Activated T-helper 1 cell treated with anti-CD3 and anti-CD28 coated beads, Interleukin-2, amount 50 U/mL, for 16 hours (primary cell): Measurements from ENCODE around the gene SIVA1.

Experiments used
- DNase-seq, 2 donors: peaks; one replicate each; pipeline ENCODE4 v3.0.0-alpha.2; 2020; ENCODE audit warnings: low read depth in 1 of 2, low spot score in 1 of 2

SIVA1 gene

DNA sequence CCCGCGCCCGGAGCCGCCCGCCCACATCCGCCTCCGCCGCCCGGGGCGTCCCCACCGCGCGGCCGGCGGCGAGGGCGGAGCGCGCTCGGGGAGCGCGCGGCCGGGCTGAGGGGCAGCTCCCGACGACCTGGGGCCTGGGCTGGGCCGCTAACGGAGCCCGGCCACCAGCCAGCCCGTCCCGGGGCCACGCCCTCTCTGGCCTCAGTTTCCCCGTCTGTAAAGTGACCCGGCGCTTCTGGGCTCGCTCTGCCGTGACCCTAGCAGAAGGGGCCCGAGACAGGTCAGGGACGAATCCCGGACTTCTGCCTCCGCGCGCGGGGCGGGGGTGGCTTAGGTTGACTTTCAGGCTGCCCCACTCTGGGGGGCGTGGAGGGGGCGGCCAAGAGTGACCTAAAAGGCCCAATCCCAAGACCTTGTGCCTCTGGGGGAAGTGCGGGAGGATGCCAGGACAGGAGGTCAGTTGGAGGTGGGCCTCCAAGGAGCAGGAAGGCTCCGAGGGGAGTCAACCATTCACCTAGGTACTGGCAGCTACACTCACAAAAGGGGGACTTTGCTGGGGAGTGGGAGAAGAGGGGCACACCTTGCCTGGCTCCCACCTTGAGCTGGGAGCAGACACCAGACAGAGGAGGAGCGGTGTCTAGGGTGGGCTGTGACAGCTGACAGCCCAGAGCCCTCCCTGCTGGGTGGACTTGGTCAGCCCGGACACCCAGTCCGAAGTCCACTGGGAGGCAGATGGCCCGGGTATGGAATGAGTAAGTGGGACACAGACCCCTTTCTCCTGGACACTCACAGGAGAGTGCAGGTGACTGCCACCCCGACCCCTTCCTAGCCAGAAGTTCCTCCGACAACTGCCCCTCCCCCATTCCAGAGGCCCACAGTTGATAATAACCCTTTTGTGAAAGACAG, 43.1 kb downstream of the SIVA1 start:
- peak; percentile 32 to 47 for DNase-seq

- DNase-seq: no peak
These were observed 43.7 kb downstream of the SIVA1 start for GRCh38 chr14:104796687-104797081.

GRCh38 chr14:104797115-104798044, 44.4 kb downstream of the SIVA1 start:
- DNase-seq: no peak

GRCh38 chr14:104798300-104799243, 45.6 kb downstream of the SIVA1 start:
- no peak for DNase-seq

DNA sequence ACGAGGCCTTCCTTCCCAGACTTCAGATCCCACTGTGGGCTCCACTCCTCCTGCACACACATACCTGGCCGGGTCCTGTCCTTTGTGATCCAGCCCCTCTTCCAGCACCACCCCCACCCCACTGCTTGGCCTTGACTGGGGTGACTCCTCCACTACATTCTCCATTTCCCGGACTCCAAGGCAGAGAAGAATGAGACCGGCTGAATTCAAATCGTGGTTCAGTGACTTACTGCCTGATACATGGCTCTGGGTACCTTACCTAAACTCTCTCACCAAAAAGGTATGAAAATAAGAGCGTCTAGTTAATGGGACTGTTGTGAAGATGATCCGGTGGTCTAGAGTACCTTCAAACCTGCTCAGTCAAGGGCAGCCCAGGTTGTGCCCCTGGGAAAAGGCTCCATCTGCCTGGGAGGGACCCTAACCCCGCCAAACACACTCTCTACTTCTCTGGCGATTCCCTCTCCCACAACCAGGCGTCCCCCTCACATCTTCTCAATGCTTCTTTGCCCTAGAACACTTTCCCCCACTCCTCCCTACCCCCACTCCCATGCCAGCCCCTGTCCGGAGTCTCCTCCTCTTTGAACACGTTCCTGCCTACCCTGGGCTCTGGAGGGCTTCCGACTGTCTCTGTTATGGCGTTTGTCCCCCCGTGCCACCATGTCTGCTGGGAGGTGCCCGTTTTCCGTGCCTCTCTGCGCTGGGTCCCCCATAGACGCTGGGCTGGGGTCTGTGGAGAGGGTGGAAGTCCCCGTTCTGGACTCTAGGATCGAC, 46.5 kb downstream of the SIVA1 start:
- DNase-seq: no peak

- DNase-seq: peak; percentile 64 to 74
These were observed 47.2 kb downstream of the SIVA1 start for GRCh38 chr14:104800015-104800770.

GRCh38 chr14:104800771-104801519, 48.0 kb downstream of the SIVA1 start, which contains the start of gene ZBTB42:
Gene ZBTB42, plus strand, starts transcription at chr14:104801101. Its CDS starts 97 bp downstream, at chr14:104801198.
- DNase-seq: peak; percentile 44 to 48

DNA sequence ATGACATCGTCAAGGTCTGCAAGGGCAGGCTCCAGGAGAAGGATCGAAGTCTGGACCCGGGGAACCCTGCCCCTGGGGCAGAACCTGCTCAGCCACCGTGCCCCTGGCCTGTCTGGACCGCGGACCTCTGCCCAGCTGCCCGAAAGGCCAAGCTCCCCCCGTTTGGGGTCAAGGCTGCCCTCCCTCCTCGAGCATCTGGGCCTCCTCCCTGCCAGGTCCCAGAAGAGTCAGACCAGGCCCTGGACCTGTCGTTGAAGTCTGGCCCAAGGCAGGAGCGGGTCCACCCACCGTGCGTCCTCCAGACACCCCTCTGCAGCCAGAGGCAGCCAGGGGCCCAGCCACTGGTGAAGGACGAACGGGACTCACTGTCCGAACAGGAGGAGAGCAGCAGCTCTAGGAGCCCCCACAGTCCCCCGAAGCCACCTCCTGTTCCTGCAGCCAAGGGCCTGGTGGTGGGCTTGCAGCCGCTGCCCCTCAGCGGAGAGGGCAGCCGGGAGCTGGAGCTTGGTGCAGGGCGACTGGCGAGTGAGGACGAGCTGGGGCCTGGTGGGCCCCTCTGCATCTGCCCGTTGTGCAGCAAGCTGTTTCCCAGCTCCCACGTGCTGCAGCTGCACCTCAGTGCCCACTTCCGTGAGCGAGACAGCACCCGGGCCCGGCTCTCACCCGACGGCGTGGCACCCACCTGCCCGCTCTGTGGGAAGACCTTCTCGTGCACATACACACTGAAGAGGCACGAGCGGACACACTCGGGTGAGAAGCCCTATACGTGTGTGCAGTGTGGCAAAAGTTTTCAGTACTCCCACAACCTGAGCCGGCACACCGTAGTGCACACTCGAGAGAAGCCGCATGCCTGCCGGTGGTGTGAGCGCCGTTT, 48.8 kb downstream of the SIVA1 start:
- DNase-seq: no peak

GRCh38 chr14:104802394-104803184, 49.6 kb downstream of the SIVA1 start:
- no peak for DNase-seq

DNA sequence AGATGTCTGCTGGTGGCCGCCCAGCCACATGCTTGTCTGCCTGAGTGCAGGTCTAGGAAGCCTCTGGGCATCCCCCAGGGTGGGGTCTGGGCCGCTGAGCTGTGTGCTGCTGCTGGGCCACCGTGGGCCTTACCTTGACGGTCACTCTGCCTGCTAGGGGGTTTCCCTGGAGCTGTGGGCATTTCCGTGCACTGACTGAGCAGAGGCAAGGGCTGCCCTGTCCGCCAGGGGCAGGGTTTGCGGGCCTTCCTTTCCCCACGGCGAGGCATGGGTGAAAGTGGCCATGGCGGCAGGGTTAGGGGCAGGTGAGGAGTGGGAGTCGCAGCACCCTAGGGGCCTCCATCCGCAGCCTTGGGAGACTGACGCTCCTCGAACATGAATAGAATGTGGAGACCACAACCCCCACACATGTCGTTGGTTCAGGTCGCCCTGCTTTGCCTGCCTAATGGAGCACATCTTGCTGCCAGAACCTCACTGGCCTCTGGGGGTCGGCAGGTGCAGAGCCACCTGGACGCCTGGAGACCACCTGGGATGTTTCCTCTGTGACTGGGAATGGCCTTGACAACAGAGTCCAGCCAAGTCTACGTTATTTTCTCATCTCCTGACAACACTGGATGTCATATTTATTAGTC, 50.4 kb downstream of the SIVA1 start:
- no peak for DNase-seq

GRCh38 chr14:104803912-104804410, 51.0 kb downstream of the SIVA1 start:
- DNase-seq: no peak

DNA sequence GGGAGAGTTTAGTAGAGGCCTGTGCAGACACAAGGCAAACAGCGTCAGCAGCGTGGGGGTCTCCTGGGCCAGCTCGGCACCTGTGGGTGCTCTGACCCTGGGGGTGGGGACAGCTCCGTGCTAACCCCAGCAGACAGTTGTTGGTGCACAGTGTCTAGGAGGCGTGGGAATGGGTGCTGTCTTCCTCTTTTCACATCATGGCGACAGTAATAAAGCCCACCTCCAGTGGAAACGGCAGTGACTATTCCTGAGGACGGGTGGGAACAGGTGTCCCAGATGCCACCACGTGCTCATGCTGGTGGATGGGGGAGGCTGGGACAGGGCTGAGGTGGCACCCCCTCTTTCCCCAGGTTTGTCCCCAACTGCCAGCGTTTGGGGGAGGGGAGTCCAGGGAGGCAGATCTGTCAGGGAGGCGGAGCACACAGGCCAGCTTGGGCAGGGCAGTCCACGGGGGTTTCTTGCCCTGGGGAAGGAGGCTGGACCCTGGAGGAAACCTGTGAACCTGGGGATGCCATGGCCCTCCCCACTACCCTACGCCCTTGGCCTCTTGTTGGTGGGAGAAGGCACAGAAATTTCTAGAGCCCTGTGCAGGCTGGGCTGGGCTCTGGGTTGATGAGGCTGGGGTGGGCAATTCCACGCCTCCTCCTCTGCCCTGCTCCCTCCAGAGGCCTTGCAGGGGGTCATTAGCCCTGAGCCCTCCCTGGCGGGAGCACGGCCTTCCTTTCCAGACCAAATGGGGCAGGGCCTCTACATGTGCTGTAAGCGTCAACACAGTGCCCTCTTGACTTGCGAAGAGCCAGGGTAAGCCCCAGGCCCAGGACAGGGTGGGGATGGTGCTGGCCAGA, 51.8 kb downstream of the SIVA1 start:
- no peak for DNase-seq

DNA sequence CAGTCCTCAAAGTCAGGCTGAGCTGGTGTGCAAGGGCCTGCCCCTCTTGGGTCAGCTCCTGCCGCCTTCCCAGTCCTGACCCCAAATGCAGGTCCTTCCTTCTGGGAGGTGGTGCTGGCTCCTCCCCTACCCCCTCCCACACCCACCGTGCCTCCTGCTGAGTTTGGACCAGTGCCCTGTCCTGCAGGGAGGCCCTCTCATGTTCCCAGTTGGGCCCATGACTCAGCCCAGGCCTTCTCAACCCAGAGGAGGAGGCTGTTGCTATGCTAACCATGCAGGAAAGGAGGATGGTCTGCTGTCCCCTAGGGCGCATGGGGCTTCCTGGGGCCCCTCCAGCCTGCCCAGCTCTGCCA, 52.4 kb downstream of the SIVA1 start:
- no peak for DNase-seq

DNA sequence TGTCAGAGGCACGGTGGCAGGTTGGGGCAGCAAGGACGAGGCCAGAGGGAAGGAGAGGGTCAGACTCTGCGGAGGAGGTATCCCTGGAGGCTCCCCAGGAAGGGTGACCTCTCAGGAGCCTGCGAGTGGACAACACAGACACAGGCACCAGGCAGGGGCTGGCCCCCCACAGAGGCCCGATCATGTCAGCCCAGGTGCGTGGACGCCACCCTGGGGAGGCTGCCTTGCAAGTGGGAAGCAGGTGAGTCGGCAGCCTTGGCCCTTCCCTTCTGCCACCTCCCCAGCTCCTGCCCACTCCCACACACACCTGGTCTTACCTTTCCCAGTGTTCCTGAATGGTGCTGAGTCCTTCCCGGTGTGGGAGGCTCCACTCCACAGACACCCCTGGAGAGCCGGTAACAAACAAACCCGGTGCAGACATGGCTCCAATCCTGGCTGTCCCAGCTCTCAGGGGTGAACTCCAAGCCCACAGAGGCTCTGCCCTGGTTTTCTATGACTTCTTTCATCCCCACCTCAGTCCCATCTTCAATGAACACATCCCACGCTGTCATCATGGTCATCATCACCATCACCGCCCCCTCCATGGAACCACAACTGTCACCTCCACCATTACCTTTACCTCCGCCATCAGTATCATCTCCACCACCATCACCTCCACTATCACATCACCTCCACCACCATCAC, 53.1 kb downstream of the SIVA1 start:
- DNase-seq: no peak
